Measurements from ENCODE around the gene ANKS1A. TPM values are rescaled to one million over a fixed set of nuclear protein-coding genes. Genes with fewer than 3 reads are reported as not detected.

ANKS1A gene
- total and polyA plus RNA-seq, 2 of the 4 experiments (the other 2 are of a cell fraction): 7.2 to 7.5 TPM

DNA sequence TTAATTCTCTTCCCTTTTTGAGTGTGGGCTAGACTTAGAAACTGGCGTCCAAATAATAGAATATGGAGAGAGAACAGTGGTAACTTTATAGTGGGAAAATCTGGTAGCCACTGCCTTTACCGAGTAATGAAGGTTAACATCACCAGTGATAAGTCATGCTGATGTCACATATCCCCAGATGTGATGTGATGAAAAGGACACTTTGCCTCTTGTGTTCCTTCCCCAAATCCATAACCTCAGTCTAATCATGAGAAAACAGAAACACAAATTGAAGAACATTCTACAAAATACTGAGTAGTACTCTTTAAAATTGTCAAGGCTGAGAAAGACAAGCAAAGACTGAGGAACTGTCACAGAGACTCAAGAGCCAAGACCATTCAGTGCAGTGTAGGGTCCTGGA lies 17.8 kb downstream of the ANKS1A start:
- DNase-seq (no peak), ATAC-seq (ENCODE audit: low read depth) (no peak)
- Histone ChIP-seq H3K9me1 (ENCODE audit: insufficient read depth, low read length) (no peaks in the 10 kb centered on the region), H2AK9ac (replicated peaks; ENCODE audit: low read depth, low read length, poor library complexity) (no peak overlapping the region), H3K23ac (ENCODE audit: low read depth, low read length) (no peak overlapping the region), H3K4me2 (ENCODE audit: low read depth, low read length) (no peak overlapping the region), H2BK120ac (ENCODE audit: low read depth, low read length) (no peak overlapping the region), H3K9me3 (ENCODE audit: control insufficient read depth, insufficient read depth, low read length) (no peaks in the 10 kb centered on the region), H4K5ac (ENCODE audit: low read depth, low read length) (no peak overlapping the region), H3K4me1 (ENCODE audit: control insufficient read depth, insufficient read depth, low read length) (no peaks in the 10 kb centered on the region), H3K4me3 (ENCODE audit: insufficient read depth, low read depth, low read length) (no peak overlapping the region), H3K36me3 (ENCODE audit: control insufficient read depth, insufficient read depth, low read length) (no peaks in the 10 kb centered on the region), H4K20me1 (ENCODE audit: insufficient read depth, low read length) (peaks cover 41% of the 10 kb centered on the region; the same call in 1 of the 2 replicates), H3K27me3 (ENCODE audit: control insufficient read depth, insufficient read depth, low read length) (peaks cover 14% of the 10 kb centered on the region), H2BK5ac (ENCODE audit: low read depth, low read length, poor library complexity, severe bottlenecking) (no peak overlapping the region), H4K8ac (ENCODE audit: low read depth in 2 of 2, low read length in 2 of 2) (no peak overlapping the region), H4K91ac (ENCODE audit: insufficient read depth, low read depth, low read length) (no peak overlapping the region), H2BK15ac (ENCODE audit: low read depth, low read length) (no peak overlapping the region), H3K27ac (ENCODE audit: insufficient read depth, low read length) (no peak overlapping the region), H3K18ac (ENCODE audit: low read depth, low read length) (no peak overlapping the region), H3K4ac (ENCODE audit: low read depth, low read length) (no peak overlapping the region), H3K14ac (replicated peaks; ENCODE audit: low read depth, low read length) (no peak overlapping the region), H2BK20ac (ENCODE audit: low read depth, low read length) (no peak overlapping the region), H3K79me1 (ENCODE audit: low read depth in 1 of 2, low read length in 2 of 2) (peaks cover 13 to 26% of the 10 kb centered on the region in 2 experiments), H3K56ac (ENCODE audit: extremely low read depth, insufficient read depth, low read length) (no peak overlapping the region), H2AK5ac (ENCODE audit: low read depth, low read length) (no peak overlapping the region), H3K9ac (ENCODE audit: low read depth, low read length) (no peak overlapping the region), H2AFZ (replicated peaks; ENCODE audit: low read length, poor library complexity) (no peak overlapping the region)
- no CpG with 5 or more reads among the region's 2 CpGs for WGBS, 2 experiments (ENCODE audit: extremely low coverage in 2 of 2, insufficient read length in 1 of 2)
- intact Hi-C loops (cut with micrococcal nuclease): no loop called here
- CTCF ChIA-PET: no interaction called here
- TF ChIP-seq USF2 (IDR thresholded peaks at IDR 0.05; ENCODE audit: low read depth, low read length) (no peak), CTCF (conservative IDR thresholded peaks at IDR 0.05; ENCODE audit: low read depth, low read length) (no peak), ELK1 (IDR thresholded peaks at IDR 0.05; ENCODE audit: borderline replicate concordance, low read depth, low read length) (no peak), MXI1 (IDR thresholded peaks at IDR 0.05; ENCODE audit: borderline replicate concordance, low read depth, low read length) (no peak), RFX5 (IDR thresholded peaks at IDR 0.05; ENCODE audit: low read depth, low read length) (no peak), NFE2L2 (IDR thresholded peaks at IDR 0.05; ENCODE audit: low read depth, low read length) (no peak), MAFK (IDR thresholded peaks at IDR 0.05; ENCODE audit: low read depth, low read length) (no peak), POLR2A (IDR thresholded peaks at IDR 0.05; ENCODE audit: low read depth, low read length) (no peak), CEBPB (IDR thresholded peaks at IDR 0.05; ENCODE audit: low read depth, low read length) (no peak), RAD21 (IDR thresholded peaks at IDR 0.05; ENCODE audit: low read length) (no peak), BHLHE40 (IDR thresholded peaks at IDR 0.05; ENCODE audit: low read depth, low read length) (no peak), MAZ (IDR thresholded peaks at IDR 0.05; ENCODE audit: borderline replicate concordance, low read depth, low read length) (no peak), FOS (IDR thresholded peaks at IDR 0.05; ENCODE audit: low read depth, low read length) (no peak), SMC3 (IDR thresholded peaks at IDR 0.05; ENCODE audit: low read depth, low read length) (no peak), CHD1 (IDR thresholded peaks at IDR 0.05; ENCODE audit: low read depth, low read length) (no peak), RCOR1 (IDR thresholded peaks at IDR 0.05; ENCODE audit: insufficient replicate concordance, low read length) (no peak)
- dilution Hi-C loops (cut with HindIII; ENCODE audit: low sequenced_read_pairs, unreplicated experiment): no loop called here
- BruUV-seq (replicated peaks): no TSS peak
- POLR2A ChIA-PET (ENCODE audit: unreplicated experiment): no interaction called here
- in situ Hi-C loops (cut with MboI; ENCODE audit: low sequenced_read_pairs): no loop called here

Data from IMR-90 (cell line).